Measurements from ENCODE around the gene MSI2. TPM values are rescaled to one million over a fixed set of nuclear protein-coding genes. Genes with fewer than 3 reads are reported as not detected.

Gene MSI2
- total and polyA plus RNA-seq, 2 experiments from 2014 or later: 18.9 to 41.8 TPM

DNA sequence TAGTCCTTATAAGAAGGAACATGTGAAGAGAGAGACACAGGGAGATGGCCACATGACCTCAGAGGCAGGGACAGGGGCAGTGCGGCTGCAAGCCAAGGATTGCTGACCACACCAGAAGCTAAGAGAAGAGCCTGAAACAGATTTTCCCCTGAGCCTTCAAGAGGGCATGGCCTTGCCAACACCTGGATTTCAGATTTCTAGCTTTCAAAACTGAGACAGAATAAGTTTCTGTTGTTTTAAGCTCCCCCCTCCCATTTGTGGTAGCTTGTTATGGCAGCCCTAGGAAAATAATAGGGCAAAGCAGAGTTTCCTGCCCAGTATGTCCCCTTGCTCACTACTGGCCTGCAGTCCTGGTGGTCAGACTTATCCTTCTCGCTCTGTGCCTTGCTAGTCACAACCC lies 284.3 kb downstream of the MSI2 start:
- Histone ChIP-seq H4K20me1 (replicated peaks; ENCODE audit: insufficient read depth) (peaks cover 3% of the 10 kb centered on the region; the same call in 1 of the 2 replicates), H3F3A (replicated peaks; ENCODE audit: low read depth) (no peaks in the 10 kb centered on the region), H3K4me3 (no peak overlapping the region), H3K4me2 (no peak overlapping the region), H3K36me3 (ENCODE audit: insufficient read depth) (no peaks in the 10 kb centered on the region), H2AFZ (no peak overlapping the region), H3K79me2 (replicated peaks; ENCODE audit: insufficient read depth) (no peaks in the 10 kb centered on the region), H3K27ac (ENCODE audit: low read depth) (no peak overlapping the region), H3K9me2 (ENCODE audit: insufficient read depth) (no peaks in the 10 kb centered on the region; the same call in 1 of the 2 replicates), H3K27me3 (ENCODE audit: insufficient read depth) (no peaks in the 10 kb centered on the region), H3K4me1 (ENCODE audit: insufficient read depth) (peaks cover 22% of the 10 kb centered on the region)
- Mint-ChIP-seq H3K9me3 (no peaks in the 10 kb centered on the region), H3K27me3 (ENCODE audit: insufficient read depth, low read depth, poor library complexity) (peaks cover 4% of the 10 kb centered on the region), H3K27ac (no peak overlapping the region), H3K36me3 (ENCODE audit: low read depth) (no peaks in the 10 kb centered on the region), H3K4me1 (peaks cover 53% of the 10 kb centered on the region), H3K4me3 (no peak overlapping the region)
- no peak for TF ChIP-seq ZNF331 (CRISPR knock-in tag; IDR thresholded peaks at IDR 0.05; ENCODE audit: low read depth)
- no peak for TF ChIP-seq NANOG (IDR thresholded peaks at IDR 0.05; ENCODE audit: borderline replicate concordance)
- no peak for TF ChIP-seq EZH2phosphoT487 (IDR thresholded peaks at IDR 0.05; ENCODE audit: unreplicated experiment)
- TF ChIP-seq, protein P1, sequence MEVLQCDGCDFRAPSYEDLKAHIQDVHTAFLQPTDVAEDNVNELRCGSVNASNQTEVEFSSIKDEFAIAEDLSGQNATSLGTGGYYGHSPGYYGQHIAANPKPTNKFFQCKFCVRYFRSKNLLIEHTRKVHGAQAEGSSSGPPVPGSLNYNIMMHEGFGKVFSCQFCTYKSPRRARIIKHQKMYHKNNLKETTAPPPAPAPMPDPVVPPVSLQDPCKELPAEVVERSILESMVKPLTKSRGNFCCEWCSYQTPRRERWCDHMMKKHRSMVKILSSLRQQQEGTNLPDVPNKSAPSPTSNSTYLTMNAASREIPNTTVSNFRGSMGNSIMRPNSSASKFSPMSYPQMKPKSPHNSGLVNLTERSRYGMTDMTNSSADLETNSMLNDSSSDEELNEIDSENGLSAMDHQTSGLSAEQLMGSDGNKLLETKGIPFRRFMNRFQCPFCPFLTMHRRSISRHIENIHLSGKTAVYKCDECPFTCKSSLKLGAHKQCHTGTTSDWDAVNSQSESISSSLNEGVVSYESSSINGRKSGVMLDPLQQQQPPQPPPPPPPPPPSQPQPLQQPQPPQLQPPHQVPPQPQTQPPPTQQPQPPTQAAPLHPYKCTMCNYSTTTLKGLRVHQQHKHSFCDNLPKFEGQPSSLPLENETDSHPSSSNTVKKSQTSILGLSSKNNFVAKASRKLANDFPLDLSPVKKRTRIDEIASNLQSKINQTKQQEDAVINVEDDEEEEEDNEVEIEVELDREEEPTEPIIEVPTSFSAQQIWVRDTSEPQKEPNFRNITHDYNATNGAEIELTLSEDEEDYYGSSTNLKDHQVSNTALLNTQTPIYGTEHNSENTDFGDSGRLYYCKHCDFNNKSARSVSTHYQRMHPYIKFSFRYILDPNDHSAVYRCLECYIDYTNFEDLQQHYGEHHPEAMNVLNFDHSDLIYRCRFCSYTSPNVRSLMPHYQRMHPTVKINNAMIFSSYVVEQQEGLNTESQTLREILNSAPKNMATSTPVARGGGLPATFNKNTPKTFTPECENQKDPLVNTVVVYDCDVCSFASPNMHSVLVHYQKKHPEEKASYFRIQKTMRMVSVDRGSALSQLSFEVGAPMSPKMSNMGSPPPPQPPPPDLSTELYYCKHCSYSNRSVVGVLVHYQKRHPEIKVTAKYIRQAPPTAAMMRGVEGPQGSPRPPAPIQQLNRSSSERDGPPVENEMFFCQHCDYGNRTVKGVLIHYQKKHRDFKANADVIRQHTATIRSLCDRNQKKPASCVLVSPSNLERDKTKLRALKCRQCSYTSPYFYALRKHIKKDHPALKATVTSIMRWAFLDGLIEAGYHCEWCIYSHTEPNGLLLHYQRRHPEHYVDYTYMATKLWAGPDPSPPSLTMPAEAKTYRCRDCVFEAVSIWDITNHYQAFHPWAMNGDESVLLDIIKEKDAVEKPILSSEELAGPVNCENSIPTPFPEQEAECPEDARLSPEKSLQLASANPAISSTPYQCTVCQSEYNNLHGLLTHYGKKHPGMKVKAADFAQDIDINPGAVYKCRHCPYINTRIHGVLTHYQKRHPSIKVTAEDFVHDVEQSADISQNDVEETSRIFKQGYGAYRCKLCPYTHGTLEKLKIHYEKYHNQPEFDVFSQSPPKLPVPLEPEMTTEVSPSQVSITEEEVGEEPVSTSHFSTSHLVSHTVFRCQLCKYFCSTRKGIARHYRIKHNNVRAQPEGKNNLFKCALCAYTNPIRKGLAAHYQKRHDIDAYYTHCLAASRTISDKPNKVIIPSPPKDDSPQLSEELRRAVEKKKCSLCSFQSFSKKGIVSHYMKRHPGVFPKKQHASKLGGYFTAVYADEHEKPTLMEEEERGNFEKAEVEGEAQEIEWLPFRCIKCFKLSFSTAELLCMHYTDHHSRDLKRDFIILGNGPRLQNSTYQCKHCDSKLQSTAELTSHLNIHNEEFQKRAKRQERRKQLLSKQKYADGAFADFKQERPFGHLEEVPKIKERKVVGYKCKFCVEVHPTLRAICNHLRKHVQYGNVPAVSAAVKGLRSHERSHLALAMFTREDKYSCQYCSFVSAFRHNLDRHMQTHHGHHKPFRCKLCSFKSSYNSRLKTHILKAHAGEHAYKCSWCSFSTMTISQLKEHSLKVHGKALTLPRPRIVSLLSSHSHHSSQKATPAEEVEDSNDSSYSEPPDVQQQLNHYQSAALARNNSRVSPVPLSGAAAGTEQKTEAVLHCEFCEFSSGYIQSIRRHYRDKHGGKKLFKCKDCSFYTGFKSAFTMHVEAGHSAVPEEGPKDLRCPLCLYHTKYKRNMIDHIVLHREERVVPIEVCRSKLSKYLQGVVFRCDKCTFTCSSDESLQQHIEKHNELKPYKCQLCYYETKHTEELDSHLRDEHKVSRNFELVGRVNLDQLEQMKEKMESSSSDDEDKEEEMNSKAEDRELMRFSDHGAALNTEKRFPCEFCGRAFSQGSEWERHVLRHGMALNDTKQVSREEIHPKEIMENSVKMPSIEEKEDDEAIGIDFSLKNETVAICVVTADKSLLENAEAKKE (CRISPR knock-in tag; IDR thresholded peaks at IDR 0.05): no peak
- TF ChIP-seq JUNB (IDR thresholded peaks at IDR 0.05; ENCODE audit: unreplicated experiment): no peak
- no peak for TF ChIP-seq EZH2 (IDR thresholded peaks at IDR 0.05; ENCODE audit: low read depth, unreplicated experiment)
- TF ChIP-seq, protein P2, sequence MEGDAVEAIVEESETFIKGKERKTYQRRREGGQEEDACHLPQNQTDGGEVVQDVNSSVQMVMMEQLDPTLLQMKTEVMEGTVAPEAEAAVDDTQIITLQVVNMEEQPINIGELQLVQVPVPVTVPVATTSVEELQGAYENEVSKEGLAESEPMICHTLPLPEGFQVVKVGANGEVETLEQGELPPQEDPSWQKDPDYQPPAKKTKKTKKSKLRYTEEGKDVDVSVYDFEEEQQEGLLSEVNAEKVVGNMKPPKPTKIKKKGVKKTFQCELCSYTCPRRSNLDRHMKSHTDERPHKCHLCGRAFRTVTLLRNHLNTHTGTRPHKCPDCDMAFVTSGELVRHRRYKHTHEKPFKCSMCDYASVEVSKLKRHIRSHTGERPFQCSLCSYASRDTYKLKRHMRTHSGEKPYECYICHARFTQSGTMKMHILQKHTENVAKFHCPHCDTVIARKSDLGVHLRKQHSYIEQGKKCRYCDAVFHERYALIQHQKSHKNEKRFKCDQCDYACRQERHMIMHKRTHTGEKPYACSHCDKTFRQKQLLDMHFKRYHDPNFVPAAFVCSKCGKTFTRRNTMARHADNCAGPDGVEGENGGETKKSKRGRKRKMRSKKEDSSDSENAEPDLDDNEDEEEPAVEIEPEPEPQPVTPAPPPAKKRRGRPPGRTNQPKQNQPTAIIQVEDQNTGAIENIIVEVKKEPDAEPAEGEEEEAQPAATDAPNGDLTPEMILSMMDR (conservative IDR thresholded peaks at IDR 0.05; ENCODE audit: low read depth in 2 of 2): no peak
- TF ChIP-seq, protein P3, sequence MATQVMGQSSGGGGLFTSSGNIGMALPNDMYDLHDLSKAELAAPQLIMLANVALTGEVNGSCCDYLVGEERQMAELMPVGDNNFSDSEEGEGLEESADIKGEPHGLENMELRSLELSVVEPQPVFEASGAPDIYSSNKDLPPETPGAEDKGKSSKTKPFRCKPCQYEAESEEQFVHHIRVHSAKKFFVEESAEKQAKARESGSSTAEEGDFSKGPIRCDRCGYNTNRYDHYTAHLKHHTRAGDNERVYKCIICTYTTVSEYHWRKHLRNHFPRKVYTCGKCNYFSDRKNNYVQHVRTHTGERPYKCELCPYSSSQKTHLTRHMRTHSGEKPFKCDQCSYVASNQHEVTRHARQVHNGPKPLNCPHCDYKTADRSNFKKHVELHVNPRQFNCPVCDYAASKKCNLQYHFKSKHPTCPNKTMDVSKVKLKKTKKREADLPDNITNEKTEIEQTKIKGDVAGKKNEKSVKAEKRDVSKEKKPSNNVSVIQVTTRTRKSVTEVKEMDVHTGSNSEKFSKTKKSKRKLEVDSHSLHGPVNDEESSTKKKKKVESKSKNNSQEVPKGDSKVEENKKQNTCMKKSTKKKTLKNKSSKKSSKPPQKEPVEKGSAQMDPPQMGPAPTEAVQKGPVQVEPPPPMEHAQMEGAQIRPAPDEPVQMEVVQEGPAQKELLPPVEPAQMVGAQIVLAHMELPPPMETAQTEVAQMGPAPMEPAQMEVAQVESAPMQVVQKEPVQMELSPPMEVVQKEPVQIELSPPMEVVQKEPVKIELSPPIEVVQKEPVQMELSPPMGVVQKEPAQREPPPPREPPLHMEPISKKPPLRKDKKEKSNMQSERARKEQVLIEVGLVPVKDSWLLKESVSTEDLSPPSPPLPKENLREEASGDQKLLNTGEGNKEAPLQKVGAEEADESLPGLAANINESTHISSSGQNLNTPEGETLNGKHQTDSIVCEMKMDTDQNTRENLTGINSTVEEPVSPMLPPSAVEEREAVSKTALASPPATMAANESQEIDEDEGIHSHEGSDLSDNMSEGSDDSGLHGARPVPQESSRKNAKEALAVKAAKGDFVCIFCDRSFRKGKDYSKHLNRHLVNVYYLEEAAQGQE (IDR thresholded peaks at IDR 0.05; ENCODE audit: unreplicated experiment): no peak
- TF ChIP-seq, protein P4, sequence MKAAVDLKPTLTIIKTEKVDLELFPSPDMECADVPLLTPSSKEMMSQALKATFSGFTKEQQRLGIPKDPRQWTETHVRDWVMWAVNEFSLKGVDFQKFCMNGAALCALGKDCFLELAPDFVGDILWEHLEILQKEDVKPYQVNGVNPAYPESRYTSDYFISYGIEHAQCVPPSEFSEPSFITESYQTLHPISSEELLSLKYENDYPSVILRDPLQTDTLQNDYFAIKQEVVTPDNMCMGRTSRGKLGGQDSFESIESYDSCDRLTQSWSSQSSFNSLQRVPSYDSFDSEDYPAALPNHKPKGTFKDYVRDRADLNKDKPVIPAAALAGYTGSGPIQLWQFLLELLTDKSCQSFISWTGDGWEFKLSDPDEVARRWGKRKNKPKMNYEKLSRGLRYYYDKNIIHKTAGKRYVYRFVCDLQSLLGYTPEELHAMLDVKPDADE (IDR thresholded peaks at IDR 0.05): no peak
- no peak for TF ChIP-seq POLR2AphosphoS5 (IDR thresholded peaks at IDR 0.05; ENCODE audit: low read depth)
- DNase-seq (ENCODE audit: low spot score) (no peak), ATAC-seq (peak; percentile 13; the same call in 1 of the 3 replicates)

Measured in GM23338 (cell line).